Esophagus muscularis mucosa (tissue), 4 donors: ENCODE results near the gene EDDM3A. TPM values are rescaled to one million over a fixed set of nuclear protein-coding genes. Genes with fewer than 3 reads are reported as not detected.

Source experiments
- DNase-seq: peaks from one replicate; pipeline ENCODE4 v3.0.0-alpha.2; 2017; ENCODE audit errors: extremely low spot score
- H3K27ac ChIP-seq, 4 donors: fragments of 200-600 bp; sonication (generic); replicated peaks in 1 of 4; 1 replicate in 3 of 4; 2 replicates in 1 of 4; pipeline ENCODE4 v1.5.1; 2016 to 2019; ENCODE audit warnings: mild to moderate bottlenecking in 1 of 4
- H3K27me3 ChIP-seq, 4 donors: fragments of 200-600 bp; sonication (generic); one replicate each; pipeline versions ENCODE4 v1.5.1 to v1.6.0; 2016 to 2019
- H3K36me3 ChIP-seq, 4 donors: fragments of 200-600 bp; sonication (generic); one replicate each; pipeline ENCODE4 v1.5.1; 2016 to 2019
- H3K4me1 ChIP-seq, 4 donors: fragments of 200-600 bp; sonication (generic); one replicate each; pipeline ENCODE4 v1.5.1; 2016 to 2019
- H3K4me3 ChIP-seq, 4 donors: fragments of 200-600 bp; sonication (generic); 1 replicate in 2 of 4; 2 replicates in 2 of 4; pipeline ENCODE4 v1.5.1; 2016 to 2019; ENCODE audit warnings: mild to moderate bottlenecking in 4 of 4, moderate library complexity in 1 of 4
- H3K9me3 ChIP-seq, 4 donors: fragments of 200-600 bp; sonication (generic); 1 replicate in 3 of 4; 2 replicates in 1 of 4; pipeline ENCODE4 v1.5.1; 2016 to 2019
- EP300 ChIP-seq: sonication (generic); formaldehyde crosslinking; IDR thresholded peaks from one replicate; pipeline ENCODE4 v1.6.1; 2017; ENCODE audit warnings: antibody characterized with exemption
- POLR2A ChIP-seq: fragments of 450-650 bp; IDR thresholded peaks from one replicate; pipeline ENCODE4 v1.6.1; 2017; ENCODE audit warnings: antibody characterized with exemption, moderate library complexity, mild to moderate bottlenecking, low read depth
- POLR2AphosphoS5 ChIP-seq, 2 donors: sonication (generic); formaldehyde crosslinking; IDR thresholded peaks; one replicate each; pipeline ENCODE4 v1.6.1; 2017; ENCODE audit warnings: antibody characterized with exemption in 2 of 2
- WGBS: methylation state at CpG from one replicate; pipeline ENCODE4 v1.1.5; 2018; 5-methylcytosine and 5-hydroxymethylcytosine counted together
- intact Hi-C: fragments of 100-400 bp; cut with DNase I; formaldehyde crosslinking; loops from one replicate; pipeline ENCODE4 v1.15.1; 2023
- total RNA-seq, 4 donors: library from RNA; depleted of rRNA; stranded (reverse); fragments of >200 nt; gene quantifications; one replicate each; pipeline versions ENCODE4 v1.1.0 to v1.2.1, GENCODE V29; 2016
- TF ChIP-seq, protein P1 (sequence below), 3 experiments: fragments of 200-600 bp in 2 of 3; fragments of 450-650 bp in 1 of 3; sonication (generic) in 2 of 3; IDR thresholded peaks; one replicate each; pipeline ENCODE4 v1.5.1; 2017 to 2019; ENCODE audit warnings: antibody characterized with exemption in 3 of 3, mild to moderate bottlenecking in 2 of 3, moderate library complexity in 1 of 3

EDDM3A gene
- total RNA-seq, 4 donors from 2014 or later: not detected

DNA sequence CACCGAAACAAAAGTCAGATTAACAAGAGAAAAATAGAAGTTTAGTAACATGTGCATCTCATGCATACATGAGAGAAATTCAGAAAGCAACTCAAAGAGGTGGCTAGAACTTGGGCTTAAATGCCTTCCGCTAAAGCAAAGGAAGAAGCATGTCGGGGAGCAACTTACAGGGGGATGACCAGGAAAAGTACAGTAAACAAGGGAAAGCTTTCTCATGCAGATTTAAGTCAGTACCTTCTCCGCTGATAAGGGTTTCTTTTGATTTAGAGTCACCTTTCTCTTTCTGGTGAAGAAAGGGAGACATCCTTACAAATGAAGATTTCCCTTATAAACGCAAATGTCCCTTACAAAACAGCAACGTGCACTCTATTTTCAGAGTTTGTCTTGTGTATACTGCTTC is 29.4 kb downstream of the EDDM3A start:
- Histone ChIP-seq H3K4me1 (no peaks in the 10 kb centered on the region), H3K9me3 (no peaks in the 10 kb centered on the region), H3K4me3 (no peak overlapping the region), H3K27ac (no peak overlapping the region), H3K27me3 (no peaks in the 10 kb centered on the region), H3K36me3 (no peaks in the 10 kb centered on the region)
- no peak for TF ChIP-seq EP300
- TF ChIP-seq POLR2A: no peak
- TF ChIP-seq, protein P1, sequence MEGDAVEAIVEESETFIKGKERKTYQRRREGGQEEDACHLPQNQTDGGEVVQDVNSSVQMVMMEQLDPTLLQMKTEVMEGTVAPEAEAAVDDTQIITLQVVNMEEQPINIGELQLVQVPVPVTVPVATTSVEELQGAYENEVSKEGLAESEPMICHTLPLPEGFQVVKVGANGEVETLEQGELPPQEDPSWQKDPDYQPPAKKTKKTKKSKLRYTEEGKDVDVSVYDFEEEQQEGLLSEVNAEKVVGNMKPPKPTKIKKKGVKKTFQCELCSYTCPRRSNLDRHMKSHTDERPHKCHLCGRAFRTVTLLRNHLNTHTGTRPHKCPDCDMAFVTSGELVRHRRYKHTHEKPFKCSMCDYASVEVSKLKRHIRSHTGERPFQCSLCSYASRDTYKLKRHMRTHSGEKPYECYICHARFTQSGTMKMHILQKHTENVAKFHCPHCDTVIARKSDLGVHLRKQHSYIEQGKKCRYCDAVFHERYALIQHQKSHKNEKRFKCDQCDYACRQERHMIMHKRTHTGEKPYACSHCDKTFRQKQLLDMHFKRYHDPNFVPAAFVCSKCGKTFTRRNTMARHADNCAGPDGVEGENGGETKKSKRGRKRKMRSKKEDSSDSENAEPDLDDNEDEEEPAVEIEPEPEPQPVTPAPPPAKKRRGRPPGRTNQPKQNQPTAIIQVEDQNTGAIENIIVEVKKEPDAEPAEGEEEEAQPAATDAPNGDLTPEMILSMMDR (IDR thresholded peaks at IDR 0.05): no peak
- no peak for TF ChIP-seq POLR2AphosphoS5 (IDR thresholded peaks at IDR 0.05)
- DNase-seq: no peak
- WGBS: 60% methylated on average over 6 of the region's 6 CpGs
- intact Hi-C loops: no loop called here

DNA sequence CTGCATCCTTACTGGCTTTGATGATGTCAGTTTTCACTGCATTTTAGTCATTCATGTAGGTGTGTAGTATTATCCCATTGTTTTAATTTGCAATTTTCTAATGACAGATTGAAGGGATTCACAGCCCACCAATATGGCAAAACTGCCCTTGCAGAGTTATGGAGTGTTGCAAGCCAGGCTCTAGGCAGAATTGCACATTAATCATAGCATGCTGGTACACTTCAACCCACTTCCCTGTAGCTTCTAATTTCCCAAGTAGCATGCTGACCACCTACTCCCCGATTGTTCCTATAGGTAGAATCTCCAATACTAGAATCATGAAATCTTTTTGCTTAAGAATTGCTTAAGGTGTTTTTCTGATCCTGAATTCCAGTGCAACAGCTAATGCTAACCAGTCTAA is 30.2 kb downstream of the EDDM3A start:
- WGBS: 81% methylated on average over 1 of the region's 1 CpG
- intact Hi-C loops: no loop called here
- Histone ChIP-seq H3K36me3 (no peaks in the 10 kb centered on the region), H3K27me3 (no peaks in the 10 kb centered on the region), H3K4me1 (no peaks in the 10 kb centered on the region), H3K27ac (no peak overlapping the region), H3K4me3 (no peak overlapping the region), H3K9me3 (no peaks in the 10 kb centered on the region)
- no peak for TF ChIP-seq POLR2AphosphoS5 (IDR thresholded peaks at IDR 0.05)
- no peak for TF ChIP-seq POLR2A
- TF ChIP-seq EP300: no peak
- TF ChIP-seq, protein P1 (IDR thresholded peaks at IDR 0.05): no peak
- DNase-seq: no peak

DNA sequence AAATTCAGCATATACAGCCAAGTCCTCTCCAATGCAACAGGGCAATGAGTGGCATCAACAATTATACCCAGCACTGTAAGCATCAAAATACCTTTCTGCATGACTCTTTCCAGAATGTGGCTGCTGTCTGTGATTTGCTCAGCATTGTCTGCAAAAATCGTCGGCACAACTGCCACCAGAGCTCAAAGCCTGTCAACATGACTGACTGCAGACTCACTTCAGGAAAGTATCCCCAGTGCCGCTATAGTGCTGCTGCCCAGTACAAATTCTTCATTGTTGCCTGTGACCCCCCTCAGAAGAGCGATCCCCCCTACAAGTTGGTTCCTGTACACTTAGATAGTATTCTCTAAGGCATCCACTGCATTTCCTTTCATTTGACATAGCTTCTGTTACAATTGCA is 36.1 kb downstream of the EDDM3A start:
- H3K27me3 ChIP-seq: no peaks in the 10 kb centered on the region
- DNase-seq: no peak
- TF ChIP-seq, protein P1 (IDR thresholded peaks at IDR 0.05): no peak
- TF ChIP-seq EP300 (no peak), POLR2AphosphoS5 (IDR thresholded peaks at IDR 0.05) (no peak), POLR2A (no peak)
- H3K4me1 ChIP-seq: peaks cover 0 to 4% (median 2%) of the 10 kb centered on the region in 4 donors
- H3K4me3 ChIP-seq: peak overlapping the region; percentile 6 to 36 (median 18)
- WGBS: 29% methylated on average over 4 of the region's 4 CpGs
- peak overlapping the region; percentile 29 to 62 (median 42) for H3K27ac ChIP-seq
- intact Hi-C loops: no loop called here
- H3K36me3 ChIP-seq: no peaks in the 10 kb centered on the region
- no peaks in the 10 kb centered on the region for H3K9me3 ChIP-seq

DNA sequence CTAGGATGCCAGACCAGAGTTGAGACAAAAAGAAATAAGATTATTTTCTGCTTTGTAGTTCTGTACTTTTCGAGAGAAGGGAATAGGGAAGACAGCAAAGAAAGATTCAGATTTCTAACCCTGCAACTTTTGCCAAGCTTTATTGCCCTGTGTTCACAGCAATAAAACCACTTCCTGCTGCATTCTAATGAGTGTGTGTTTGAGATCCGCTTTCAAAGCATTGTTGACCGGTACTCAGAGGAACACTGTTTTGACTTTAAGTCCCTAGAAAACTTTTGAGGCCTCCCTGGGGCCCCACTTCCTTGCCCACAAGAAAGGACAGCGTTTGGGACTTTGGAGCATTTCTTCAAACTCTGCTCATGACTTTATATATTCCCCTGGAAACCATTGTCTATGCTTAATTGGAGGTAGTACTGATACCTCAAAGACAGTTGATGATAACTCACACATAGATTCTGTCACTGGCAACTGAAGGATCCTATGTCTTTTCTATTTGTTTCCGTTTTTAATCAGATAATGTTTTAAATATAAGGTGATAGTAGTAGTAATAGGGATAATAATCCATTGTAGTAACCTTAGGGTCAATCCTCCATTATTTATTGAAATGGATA is 36.7 kb downstream of the EDDM3A start:
- TF ChIP-seq, protein P1 (IDR thresholded peaks at IDR 0.05): no peak
- TF ChIP-seq EP300 (no peak), POLR2A (no peak), POLR2AphosphoS5 (IDR thresholded peaks at IDR 0.05) (peak in 1 of 2 donors; percentile 22)
- no peaks in the 10 kb centered on the region for H3K27me3 ChIP-seq
- H3K4me1 ChIP-seq: peaks cover 0 to 4% (median 2%) of the 10 kb centered on the region in 4 donors
- DNase-seq: no peak
- peak overlapping the region; percentile 6 to 36 (median 18) for H3K4me3 ChIP-seq
- no peaks in the 10 kb centered on the region for H3K36me3 ChIP-seq
- peak overlapping the region in 3 of 4 donors; percentile 31 to 62 (median 50) for H3K27ac ChIP-seq
- no peaks in the 10 kb centered on the region for H3K9me3 ChIP-seq
- intact Hi-C loops: no loop called here
- WGBS: 38% methylated on average over 5 of the region's 5 CpGs

DNA sequence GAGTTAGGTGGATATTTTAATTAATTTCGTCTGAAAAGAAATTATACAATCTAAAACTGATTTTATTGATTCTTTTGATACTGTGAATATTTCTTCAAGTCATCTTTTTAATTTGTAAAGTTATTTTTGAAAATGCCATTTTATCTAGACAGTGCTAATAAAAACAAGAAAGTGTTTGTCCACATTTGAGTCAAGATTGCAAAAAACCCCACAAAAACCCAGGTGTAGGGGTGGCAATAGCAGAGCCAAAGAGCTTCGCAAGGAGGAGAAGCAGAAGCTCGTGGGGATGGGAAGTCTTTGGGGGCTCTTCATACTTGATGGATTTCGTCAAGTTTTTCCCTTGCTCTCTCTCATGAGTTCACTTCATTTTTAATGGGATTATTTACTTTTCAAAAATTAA is 41.3 kb downstream of the EDDM3A start:
- no peak for DNase-seq
- Histone ChIP-seq H3K27me3 (no peaks in the 10 kb centered on the region), H3K9me3 (no peaks in the 10 kb centered on the region), H3K4me1 (no peaks in the 10 kb centered on the region), H3K4me3 (no peak overlapping the region), H3K27ac (no peak overlapping the region), H3K36me3 (no peaks in the 10 kb centered on the region)
- 74% methylated on average over 4 of the region's 4 CpGs for WGBS
- TF ChIP-seq, protein P1 (IDR thresholded peaks at IDR 0.05): no peak
- TF ChIP-seq POLR2A (no peak), POLR2AphosphoS5 (IDR thresholded peaks at IDR 0.05) (no peak)
- intact Hi-C loops: no loop called here
